Transverse colon (tissue), 4 donors: ENCODE data around the gene RUBCNL. TPM values are rescaled to one million over a fixed set of nuclear protein-coding genes. Genes with fewer than 3 reads are reported as not detected.

ENCODE experiments used
- DNase-seq: peaks from one replicate; pipeline ENCODE4 v3.0.0-alpha.2; 2019
- H3K27ac ChIP-seq, 4 donors: fragments of 200-600 bp; sonication (generic); 2 replicates each; pipeline ENCODE4 v1.5.1; 2016 to 2018; ENCODE audit warnings: inconsistent platforms in 4 of 4
- H3K27me3 ChIP-seq: fragments of 200-600 bp; sonication (generic); 2 replicates; pipeline ENCODE4 v1.5.1; 2017; ENCODE audit warnings: inconsistent platforms
- H3K36me3 ChIP-seq, 4 donors: fragments of 200-600 bp; sonication (generic); 2 replicates each; pipeline ENCODE4 v1.5.1; 2017 to 2019; ENCODE audit warnings: inconsistent platforms in 4 of 4
- H3K4me1 ChIP-seq, 4 donors: fragments of 200-600 bp; sonication (generic); 2 replicates each; pipeline ENCODE4 v1.5.1; 2017 to 2020; ENCODE audit warnings: inconsistent platforms in 4 of 4
- H3K4me3 ChIP-seq, 4 donors: fragments of 200-600 bp; sonication (generic); 1 replicate in 1 of 4; 2 replicates in 3 of 4; pipeline versions ENCODE4 v1.5.1 to v1.6.1; 2017 to 2019; ENCODE audit warnings: inconsistent platforms in 4 of 4
- H3K9me3 ChIP-seq, 2 donors: fragments of 200-600 bp; sonication (generic); 2 replicates each; pipeline ENCODE4 v1.5.1; 2017 to 2019; ENCODE audit warnings: inconsistent platforms in 2 of 2
- CTCF ChIP-seq, 5 experiments: fragments of 200-600 bp in 3 of 5; fragments of 450-650 bp in 2 of 5; sonication (generic) in 3 of 5; IDR thresholded peaks; 1 replicate in 2 of 5; 2 replicates in 3 of 5; pipeline ENCODE4 v1.5.1; 2016 to 2017; ENCODE audit warnings: antibody characterized with exemption in 5 of 5, inconsistent platforms in 3 of 5, mild to moderate bottlenecking in 2 of 5, moderate library complexity in 1 of 5
- EP300 ChIP-seq: sonication (generic); formaldehyde crosslinking; IDR thresholded peaks from one replicate; pipeline ENCODE4 v1.6.1; 2017; ENCODE audit warnings: antibody characterized with exemption, low read depth
- POLR2A ChIP-seq: fragments of 450-650 bp; IDR thresholded peaks from one replicate; pipeline ENCODE4 v1.6.1; 2016; ENCODE audit warnings: antibody characterized with exemption, mild to moderate bottlenecking, moderate library complexity
- POLR2AphosphoS5 ChIP-seq, 3 donors: sonication (generic); formaldehyde crosslinking; IDR thresholded peaks; one replicate each; pipeline ENCODE4 v1.6.1; 2016; ENCODE audit warnings: antibody characterized with exemption in 3 of 3
- WGBS, 2 donors: methylation state at CpG; one replicate each; pipeline ENCODE4 v1.1.5; 2018; ENCODE audit warnings: low coverage in 1 of 2; 5-methylcytosine and 5-hydroxymethylcytosine counted together
- in situ Hi-C, 4 donors: fragments of 200-750 bp; cut with MboI; loops; one replicate each; pipeline versions ENCODE4 v1.15.0 to v1.15.1; 2017; ENCODE audit warnings: low sequenced_read_pairs in 3 of 4, low pct_ligation_motif_present in 1 of 4, low pct_unique_long_range_greater_than_20kb in 1 of 4
- intact Hi-C: fragments of 100-400 bp; cut with DNase I; formaldehyde crosslinking; loops from one replicate; pipeline ENCODE4 v1.15.1; 2023; ENCODE audit warnings: low total_unique reads
- total RNA-seq, 4 donors: library from RNA; depleted of rRNA; stranded (reverse); fragments of >200 nt; gene quantifications; one replicate each; pipeline ENCODE4 v1.1.0, GENCODE V29; 2016

The RUBCNL gene
- total RNA-seq, 4 donors from 2014 or later, result 2.8 to 27.2 (median 14.2) TPM

DNA sequence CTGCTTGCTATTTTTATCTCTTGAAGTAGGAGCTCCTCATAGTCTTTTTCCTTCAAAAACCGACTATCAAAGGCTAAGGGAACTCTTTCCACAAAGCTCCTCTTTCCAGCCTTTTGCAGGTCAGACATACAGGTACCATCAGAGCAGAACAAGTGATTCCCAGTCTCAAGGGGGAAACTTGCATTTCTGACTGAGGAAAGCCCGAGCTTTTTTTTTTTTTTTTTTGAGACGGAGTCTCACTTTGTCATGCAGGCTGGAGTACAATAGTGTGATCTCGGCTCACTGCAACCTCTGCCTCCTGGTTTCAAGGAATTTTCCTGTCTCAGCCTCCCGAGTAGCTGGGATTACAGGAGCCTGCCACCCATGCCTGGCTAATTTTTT is 32.0 kb downstream of the RUBCNL start:
- in situ Hi-C loops, result no loop called here
- no peak overlapping the region for H3K4me3 ChIP-seq
- 83 to 86% methylated on average over 3 to 5 of the region's 5 CpGs for WGBS, 2 donors
- H3K27ac ChIP-seq, result no peak overlapping the region
- H3K4me1 ChIP-seq, result no peaks in the 10 kb centered on the region
- TF ChIP-seq EP300, result no peak
- no peak for TF ChIP-seq POLR2A
- no peak for TF ChIP-seq POLR2AphosphoS5 (IDR thresholded peaks at IDR 0.05)
- TF ChIP-seq CTCF (IDR thresholded peaks at IDR 0.05), result no peak
- H3K36me3 ChIP-seq, result no peaks in the 10 kb centered on the region
- no peak for DNase-seq
- intact Hi-C loops, result no loop called here
- H3K27me3 ChIP-seq, result no peaks in the 10 kb centered on the region
- no peaks in the 10 kb centered on the region for H3K9me3 ChIP-seq

DNA sequence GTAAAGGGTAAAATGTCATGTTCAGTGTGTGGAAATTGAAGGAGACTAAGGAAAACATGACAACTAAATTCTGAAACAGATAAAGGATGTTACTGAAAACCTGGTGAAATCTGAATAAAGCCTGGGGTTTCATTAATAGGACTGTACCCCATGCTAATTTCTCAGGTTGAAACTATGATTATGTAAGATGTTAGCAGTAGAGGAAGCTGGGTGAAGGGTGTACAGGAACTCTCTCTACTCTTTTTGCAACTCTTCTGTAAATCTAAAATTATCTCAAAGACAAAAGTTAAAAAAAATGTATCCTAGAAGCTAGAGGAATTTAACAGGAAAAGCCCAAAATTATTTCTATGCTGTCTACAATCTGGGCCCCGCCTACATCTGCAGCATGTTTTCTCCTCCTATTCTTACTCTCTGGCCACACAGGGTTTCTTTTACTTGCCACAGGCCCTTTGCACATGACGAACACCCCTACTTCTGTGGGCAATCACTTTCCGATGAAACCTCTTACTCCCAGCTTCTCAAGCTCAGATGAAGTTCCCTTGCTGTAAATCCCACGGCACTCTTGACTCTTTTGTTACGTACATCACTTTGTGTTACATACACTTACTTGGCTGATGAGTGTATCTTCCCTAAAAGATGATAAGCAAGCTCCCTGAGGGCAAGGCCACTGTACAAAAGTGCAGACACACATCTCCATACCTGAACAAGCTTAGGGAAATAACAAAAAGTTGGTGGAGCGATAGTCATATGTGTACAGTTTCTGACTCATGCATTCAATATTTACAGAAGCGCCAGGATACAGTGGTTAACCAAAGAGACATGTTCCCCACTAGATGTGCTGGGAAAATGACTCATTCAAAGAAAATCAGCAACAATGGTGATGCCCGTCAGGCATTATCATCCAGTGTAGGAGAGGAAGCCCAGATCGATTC is 32.6 kb downstream of the RUBCNL start:
- WGBS, 2 donors, result 77 to 80% methylated on average over 7 to 9 of the region's 9 CpGs
- Histone ChIP-seq H3K27ac (no peak overlapping the region), H3K9me3 (no peaks in the 10 kb centered on the region), H3K36me3 (no peaks in the 10 kb centered on the region), H3K4me3 (no peak overlapping the region), H3K4me1 (no peaks in the 10 kb centered on the region), H3K27me3 (no peaks in the 10 kb centered on the region)
- intact Hi-C loops, result no loop called here
- TF ChIP-seq POLR2A (no peak), EP300 (no peak), CTCF (IDR thresholded peaks at IDR 0.05) (no peak), POLR2AphosphoS5 (IDR thresholded peaks at IDR 0.05) (no peak)
- DNase-seq, result no peak
- in situ Hi-C loops, result no loop called here

DNA sequence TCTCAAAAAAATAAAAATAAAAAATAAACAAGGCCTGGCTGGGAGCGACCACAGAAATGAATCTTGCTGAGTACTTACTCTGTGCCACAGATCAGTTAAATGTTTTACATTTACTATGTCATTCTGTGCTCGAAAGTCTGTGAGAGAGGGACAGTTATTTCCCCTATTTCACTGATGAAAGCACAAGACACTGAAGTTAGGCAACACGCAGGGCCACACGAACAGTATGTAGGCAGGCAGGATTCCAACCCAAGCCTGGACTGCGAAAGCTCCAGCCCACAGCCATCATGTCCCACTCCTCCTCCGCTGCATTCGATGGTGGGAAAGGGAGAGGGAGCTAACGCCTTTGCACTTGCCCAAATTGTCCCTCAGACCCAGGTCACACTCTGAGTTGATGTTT is 34.2 kb downstream of the RUBCNL start:
- Histone ChIP-seq H3K27ac (no peak overlapping the region), H3K27me3 (no peaks in the 10 kb centered on the region), H3K36me3 (no peaks in the 10 kb centered on the region), H3K4me1 (no peaks in the 10 kb centered on the region), H3K9me3 (no peaks in the 10 kb centered on the region), H3K4me3 (no peak overlapping the region)
- WGBS, 2 donors, result 90 to 94% methylated on average over 6 to 8 of the region's 8 CpGs
- no peak for DNase-seq
- intact Hi-C loops (no loop called here), in situ Hi-C loops (no loop called here)
- TF ChIP-seq EP300, result no peak
- TF ChIP-seq CTCF (IDR thresholded peaks at IDR 0.05), result no peak
- no peak for TF ChIP-seq POLR2AphosphoS5 (IDR thresholded peaks at IDR 0.05)
- no peak for TF ChIP-seq POLR2A

- WGBS, 2 donors, result 96 to 100% methylated on average over 1 to 11 of the region's 11 CpGs
- intact Hi-C loops (no loop called here), in situ Hi-C loops (no loop called here)
- Histone ChIP-seq H3K4me1 (no peaks in the 10 kb centered on the region), H3K27ac (no peak overlapping the region), H3K9me3 (no peaks in the 10 kb centered on the region), H3K27me3 (no peaks in the 10 kb centered on the region), H3K4me3 (no peak overlapping the region), H3K36me3 (no peaks in the 10 kb centered on the region)
- no peak for TF ChIP-seq POLR2A
- DNase-seq, result no peak
Observed at GRCh38 chr13:46350003-46350402, 37.0 kb downstream of the RUBCNL start.

GRCh38 chr13:46348961-46349360 is 38.1 kb downstream of the RUBCNL start:
- WGBS, 2 donors, result 94 to 100% methylated on average over 1 of the region's 1 CpG
- H3K27me3 ChIP-seq, result no peaks in the 10 kb centered on the region
- no peaks in the 10 kb centered on the region for H3K36me3 ChIP-seq
- no peak overlapping the region for H3K27ac ChIP-seq
- H3K9me3 ChIP-seq, result no peaks in the 10 kb centered on the region
- DNase-seq, result no peak
- in situ Hi-C loops, result no loop called here
- no peak overlapping the region for H3K4me3 ChIP-seq
- TF ChIP-seq CTCF (IDR thresholded peaks at IDR 0.05) (no peak), POLR2A (no peak), EP300 (no peak), POLR2AphosphoS5 (IDR thresholded peaks at IDR 0.05) (no peak)
- no peaks in the 10 kb centered on the region for H3K4me1 ChIP-seq
- intact Hi-C loops, result no loop called here
